HUDEP-2 (cell line): ENCODE data around the gene MBD3.
A peak's percentile ranks its signal among the peaks of the same experiment; 100 is the strongest.
"Not testable (repeated sequence)": the region's sequence is repeated elsewhere in the genome, so short reads cannot be mapped to it uniquely, and the experiment has no call there.

ENCODE experiments used
- DNase-seq, 76 experiments: peaks; one replicate each; lab custom pipeline; 2025; ENCODE audit not compliant: unreplicated experiment in 76 of 76; lab: John Stamatoyannopoulos, UW

MBD3 gene

GRCh38 chr19:1553415-1553814 lies 39.2 kb downstream of the MBD3 start:
- DNase-seq, result no peak

- no peak for DNase-seq
These were observed 41.3 kb downstream of the MBD3 start for GRCh38 chr19:1551068-1552040.

GRCh38 chr19:1549332-1549945 lies 43.2 kb downstream of the MBD3 start:
- no peak for DNase-seq

GRCh38 chr19:1540365-1540925 lies 52.2 kb downstream of the MBD3 start:
- DNase-seq, result no peak

- not testable (repeated sequence) for DNase-seq
These were observed 52.9 kb downstream of the MBD3 start for GRCh38 chr19:1539749-1540148.

- no peak for DNase-seq
These were observed 53.7 kb downstream of the MBD3 start for GRCh38 chr19:1538978-1539377.

- DNase-seq, result not testable (repeated sequence)
These were observed 57.0 kb downstream of the MBD3 start for GRCh38 chr19:1535699-1536098.

- no peak for DNase-seq
These were observed 57.7 kb downstream of the MBD3 start for GRCh38 chr19:1534972-1535371.

GRCh38 chr19:1533510-1534150 lies 59.0 kb downstream of the MBD3 start:
- no peak for DNase-seq

GRCh38 chr19:1532003-1532402 lies 60.7 kb downstream of the MBD3 start:
- no peak for DNase-seq

GRCh38 chr19:1531587-1531986 lies 61.1 kb downstream of the MBD3 start:
- no peak for DNase-seq

- DNase-seq, result not testable (repeated sequence)
These were observed 61.8 kb downstream of the MBD3 start for GRCh38 chr19:1530856-1531255.

- no peak for DNase-seq
These were observed 63.2 kb downstream of the MBD3 start for GRCh38 chr19:1529430-1529816.

GRCh38 chr19:1528596-1529429 lies 63.9 kb downstream of the MBD3 start:
- no peak for DNase-seq

GRCh38 chr19:1527650-1528309 lies 64.9 kb downstream of the MBD3 start:
- DNase-seq, result no peak

GRCh38 chr19:1526979-1527649 lies 65.6 kb downstream of the MBD3 start:
- no peak for DNase-seq

- no peak for DNase-seq
These were observed 66.4 kb downstream of the MBD3 start for GRCh38 chr19:1526066-1526778.

GRCh38 chr19:1525343-1525742 lies 67.3 kb downstream of the MBD3 start:
- DNase-seq, result no peak

GRCh38 chr19:1524972-1525325 lies 67.7 kb downstream of the MBD3 start:
- DNase-seq, result peak in 3 of 76 experiments; percentile 16 to 24 (median 23)
